ENCODE results near the gene SBNO2.

The SBNO2 gene

GRCh38 chr19:1216756-1217155 lies 42.7 kb upstream of the SBNO2 start:
- H3K27ac ChIP-seq (ENCODE audit: low read depth, low read length, poor library complexity, severe bottlenecking), result peak overlapping the region; percentile 49
- H3K36me3 ChIP-seq (ENCODE audit: insufficient read depth, low read length), result peaks cover 8% of the 10 kb centered on the region
- H3K4me2 ChIP-seq (ENCODE audit: low read length), result peak overlapping the region; percentile 14; the same call in 1 of the 2 replicates
- H3K9ac ChIP-seq (ENCODE audit: low read length), result no peak overlapping the region
- H4K20me1 ChIP-seq (ENCODE audit: insufficient read depth, low read length), result no peaks in the 10 kb centered on the region
- H3F3A ChIP-seq (ENCODE audit: insufficient read depth, low read length), result no peaks in the 10 kb centered on the region
- peaks cover 3% of the 10 kb centered on the region; the same call in 1 of the 2 replicates for H3K79me2 ChIP-seq (ENCODE audit: insufficient read depth, low read length)
- no peaks in the 10 kb centered on the region for H3K9me2 ChIP-seq (ENCODE audit: low read depth, low read length)
- no peak overlapping the region for H2AFZ ChIP-seq (ENCODE audit: low read length)
- no peak overlapping the region for H3K4me3 ChIP-seq (ENCODE audit: low read depth, low read length, poor library complexity, severe bottlenecking)
- TF ChIP-seq EZH2 (IDR thresholded peaks at IDR 0.05; ENCODE audit: borderline replicate concordance, low read length), result no peak
- no peak for TF ChIP-seq CTCF (IDR thresholded peaks at IDR 0.05; ENCODE audit: low read length)
- H3K9me3 ChIP-seq (ENCODE audit: low read length), result no peaks in the 10 kb centered on the region
- H3K4me1 ChIP-seq (ENCODE audit: insufficient read depth, low read length, severe bottlenecking), result peaks cover 47% of the 10 kb centered on the region
- H3K27me3 ChIP-seq (ENCODE audit: insufficient read depth, low read length), result no peaks in the 10 kb centered on the region

- Histone ChIP-seq H3K4me1 (ENCODE audit: insufficient read depth, low read length, severe bottlenecking) (peaks cover 46% of the 10 kb centered on the region), H3K9ac (ENCODE audit: low read length) (no peak overlapping the region), H3K9me3 (ENCODE audit: low read length) (no peaks in the 10 kb centered on the region), H2AFZ (ENCODE audit: low read length) (no peak overlapping the region), H3K79me2 (ENCODE audit: insufficient read depth, low read length) (peaks cover 15% of the 10 kb centered on the region), H3K36me3 (ENCODE audit: insufficient read depth, low read length) (peaks cover 15% of the 10 kb centered on the region), H3K4me2 (ENCODE audit: low read length) (no peak overlapping the region), H3K27ac (ENCODE audit: low read depth, low read length, poor library complexity, severe bottlenecking) (peak overlapping the region; percentile 74), H3K27me3 (ENCODE audit: insufficient read depth, low read length) (no peaks in the 10 kb centered on the region), H3F3A (ENCODE audit: insufficient read depth, low read length) (no peaks in the 10 kb centered on the region), H4K20me1 (ENCODE audit: insufficient read depth, low read length) (no peaks in the 10 kb centered on the region), H3K9me2 (ENCODE audit: low read depth, low read length) (no peaks in the 10 kb centered on the region), H3K4me3 (ENCODE audit: low read depth, low read length, poor library complexity, severe bottlenecking) (no peak overlapping the region)
- no peak for TF ChIP-seq CTCF (IDR thresholded peaks at IDR 0.05; ENCODE audit: low read length)
- TF ChIP-seq EZH2 (IDR thresholded peaks at IDR 0.05; ENCODE audit: borderline replicate concordance, low read length), result no peak
Observed at GRCh38 chr19:1214862-1215731, 41.0 kb upstream of the SBNO2 start.

GRCh38 chr19:1214299-1214861 lies 40.3 kb upstream of the SBNO2 start:
- Histone ChIP-seq H3K9ac (ENCODE audit: low read length) (peak overlapping the region; percentile 52; the same call in 1 of the 2 replicates), H3K27me3 (ENCODE audit: insufficient read depth, low read length) (no peaks in the 10 kb centered on the region), H2AFZ (ENCODE audit: low read length) (no peak overlapping the region), H3K79me2 (ENCODE audit: insufficient read depth, low read length) (peaks cover 21% of the 10 kb centered on the region), H3K4me2 (ENCODE audit: low read length) (peak overlapping the region; percentile 63), H3K4me3 (ENCODE audit: low read depth, low read length, poor library complexity, severe bottlenecking) (peak overlapping the region; percentile 38), H3K4me1 (ENCODE audit: insufficient read depth, low read length, severe bottlenecking) (peaks cover 43% of the 10 kb centered on the region), H3K9me3 (ENCODE audit: low read length) (no peaks in the 10 kb centered on the region), H3K27ac (ENCODE audit: low read depth, low read length, poor library complexity, severe bottlenecking) (peak overlapping the region; percentile 74), H3F3A (ENCODE audit: insufficient read depth, low read length) (no peaks in the 10 kb centered on the region), H4K20me1 (ENCODE audit: insufficient read depth, low read length) (no peaks in the 10 kb centered on the region), H3K9me2 (ENCODE audit: low read depth, low read length) (no peaks in the 10 kb centered on the region), H3K36me3 (ENCODE audit: insufficient read depth, low read length) (peaks cover 21% of the 10 kb centered on the region)
- TF ChIP-seq CTCF (IDR thresholded peaks at IDR 0.05; ENCODE audit: low read length) (no peak), EZH2 (IDR thresholded peaks at IDR 0.05; ENCODE audit: borderline replicate concordance, low read length) (no peak)
